Measurements from ENCODE around the gene SAP30BP.

SAP30BP gene

GRCh38 chr17:75650874-75651273 lies 16.3 kb upstream of the SAP30BP start:
- no peak for ATAC-seq

DNA sequence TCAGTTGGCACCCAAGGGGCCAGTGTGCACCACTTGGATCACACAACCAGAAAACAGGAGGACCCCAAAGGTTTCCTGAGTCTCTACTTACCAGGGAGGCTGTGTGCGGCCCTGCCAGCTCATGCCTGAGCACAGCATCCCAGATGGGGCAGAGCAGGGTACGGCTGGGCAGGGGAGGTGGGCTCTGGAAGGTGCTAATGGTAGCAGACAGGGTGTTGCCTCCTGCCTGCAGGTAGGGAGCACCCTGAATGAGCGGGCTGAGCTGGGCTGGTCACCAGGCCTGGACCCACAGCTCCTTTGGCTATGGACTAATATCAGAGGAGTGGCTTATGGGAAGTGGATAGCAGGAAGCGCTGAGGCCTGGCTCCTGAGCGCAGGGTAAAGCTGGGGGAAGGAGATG lies 14.8 kb upstream of the SAP30BP start:
- no peak for ATAC-seq

DNA sequence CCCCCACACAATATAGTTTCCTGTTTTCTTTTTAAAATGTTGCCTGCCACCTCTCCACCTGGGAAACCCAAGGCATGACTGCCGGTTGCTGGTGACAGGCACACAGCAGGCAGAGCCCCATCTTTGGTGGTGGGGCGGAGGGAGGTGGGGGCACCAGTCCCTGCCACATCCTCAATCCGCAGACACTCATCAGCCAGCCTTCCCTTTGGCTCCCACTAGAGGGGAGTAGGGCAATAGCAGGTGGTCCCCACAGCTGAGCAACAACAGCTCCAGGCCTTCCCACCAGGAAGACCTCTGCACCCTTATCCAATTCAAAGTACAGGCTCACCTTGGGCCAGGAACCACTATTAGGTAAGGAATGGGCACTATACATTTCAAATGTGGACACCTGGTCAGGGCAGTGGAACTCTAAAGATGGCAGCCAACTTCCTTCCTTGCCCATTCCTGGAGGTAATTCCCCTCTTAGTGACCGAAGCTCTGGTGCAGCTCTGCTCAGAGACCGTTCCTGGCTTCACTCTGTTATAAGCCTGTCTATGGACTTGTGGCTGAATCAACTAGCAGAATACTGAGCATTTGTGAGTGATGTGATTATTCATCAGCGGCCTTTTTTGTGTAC lies 14.1 kb upstream of the SAP30BP start:
- ATAC-seq = no peak

DNA sequence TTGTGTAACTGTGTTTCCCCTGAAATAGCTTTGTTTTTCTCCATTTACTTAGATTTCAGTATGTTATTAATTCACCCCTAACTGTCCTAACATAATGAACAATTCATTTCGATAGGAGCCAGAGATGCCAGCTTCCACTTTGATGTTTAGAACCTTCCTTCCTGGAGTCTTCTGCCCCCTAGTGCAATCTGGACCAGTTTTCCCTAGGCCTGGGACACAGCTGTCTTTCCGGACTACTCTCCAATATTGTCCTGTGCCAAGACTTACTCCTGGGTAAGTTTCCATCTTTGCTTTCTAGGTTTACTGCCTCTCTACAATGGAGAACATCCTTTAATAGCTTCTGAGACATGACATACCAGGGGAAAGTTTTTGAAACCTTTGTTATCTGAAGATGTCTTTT lies 13.0 kb upstream of the SAP30BP start:
- ATAC-seq = no peak

DNA sequence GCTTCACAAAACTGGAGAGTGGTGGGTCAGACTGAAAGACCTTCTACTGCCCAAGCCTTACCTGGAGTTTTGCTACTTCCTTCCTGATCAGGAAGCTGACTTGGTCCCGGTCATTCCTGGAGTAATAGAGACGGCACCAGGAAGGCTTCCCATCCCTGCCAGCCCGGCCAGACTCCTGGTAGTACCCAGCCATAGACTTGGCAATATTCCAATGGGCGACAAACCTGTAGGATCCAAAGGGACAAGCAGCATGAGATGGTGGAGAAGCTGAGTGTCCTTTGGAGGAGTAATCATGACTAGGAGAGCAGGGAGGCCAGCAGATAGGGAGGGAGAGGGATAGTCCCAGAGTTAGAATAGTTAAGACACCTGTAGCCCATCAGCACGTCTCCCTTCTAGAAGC lies 8.9 kb upstream of the SAP30BP start:
- no peak for ATAC-seq

- ATAC-seq = no peak
Observed at GRCh38 chr17:75661531-75661930, 5.6 kb upstream of the SAP30BP start.

DNA sequence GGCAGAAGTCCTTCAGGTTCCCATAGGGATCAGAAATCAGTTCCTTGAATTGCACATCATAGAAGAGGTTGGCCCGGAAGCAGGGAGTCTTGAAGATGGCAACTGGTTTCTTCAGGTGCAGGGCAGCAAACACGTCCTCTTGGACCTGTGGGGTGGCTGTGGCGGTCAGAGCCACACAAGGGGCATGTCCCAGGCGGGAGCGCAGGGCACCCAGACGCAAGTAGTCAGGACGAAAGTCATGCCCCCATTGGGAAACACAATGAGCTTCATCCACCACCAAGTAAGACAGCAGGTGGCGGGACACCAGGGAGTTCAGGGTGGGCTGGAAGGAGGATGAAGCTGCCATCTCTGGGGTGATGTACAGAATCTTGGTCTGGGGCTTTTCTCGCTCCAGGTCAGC lies 4.6 kb upstream of the SAP30BP start:
- no peak for ATAC-seq

DNA sequence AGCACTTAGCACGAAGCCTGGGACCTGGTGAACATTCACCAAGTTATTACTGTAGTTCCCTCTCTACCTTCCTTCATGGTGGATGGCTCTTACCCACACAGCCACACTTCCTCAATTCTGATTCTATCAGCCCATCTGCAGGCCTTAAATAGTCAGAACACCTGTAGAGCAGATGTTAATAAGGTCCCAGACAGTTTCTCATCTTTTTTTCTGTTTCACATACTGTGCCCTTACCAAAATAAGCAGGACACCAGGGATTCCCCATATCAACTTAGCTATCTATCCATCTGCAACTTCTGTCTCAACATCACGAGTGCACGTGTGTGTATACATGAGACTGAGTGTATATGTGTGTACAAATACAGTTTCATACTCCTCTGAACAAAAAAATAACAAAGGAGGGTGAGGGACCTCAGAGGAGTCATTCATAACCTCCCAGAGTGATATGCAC lies 3.0 kb upstream of the SAP30BP start:
- ATAC-seq = no peak

DNA sequence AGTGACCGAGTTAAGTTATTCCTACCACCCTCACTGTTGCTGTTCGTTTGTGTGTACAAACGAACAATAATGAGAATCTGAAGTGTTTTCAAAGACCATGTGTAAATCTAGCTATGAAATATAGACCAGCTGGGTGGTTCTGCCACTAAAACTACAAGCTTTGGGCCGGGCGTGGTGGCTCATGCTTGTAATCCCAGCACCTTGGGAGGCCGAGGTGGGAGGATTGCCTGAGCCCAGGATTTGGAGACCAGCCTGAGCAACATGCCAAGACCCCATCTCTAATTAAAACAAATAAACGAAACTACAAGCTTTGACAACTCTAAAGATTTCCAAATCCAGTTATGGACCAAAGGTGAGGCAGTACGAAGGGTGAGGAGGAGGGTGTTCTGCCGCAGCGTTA lies 1.2 kb upstream of the SAP30BP start:
- ATAC-seq = no peak

GRCh38 chr17:75667825-75668224 lies 687 bp downstream of the SAP30BP start:
- ATAC-seq = no peak

DNA sequence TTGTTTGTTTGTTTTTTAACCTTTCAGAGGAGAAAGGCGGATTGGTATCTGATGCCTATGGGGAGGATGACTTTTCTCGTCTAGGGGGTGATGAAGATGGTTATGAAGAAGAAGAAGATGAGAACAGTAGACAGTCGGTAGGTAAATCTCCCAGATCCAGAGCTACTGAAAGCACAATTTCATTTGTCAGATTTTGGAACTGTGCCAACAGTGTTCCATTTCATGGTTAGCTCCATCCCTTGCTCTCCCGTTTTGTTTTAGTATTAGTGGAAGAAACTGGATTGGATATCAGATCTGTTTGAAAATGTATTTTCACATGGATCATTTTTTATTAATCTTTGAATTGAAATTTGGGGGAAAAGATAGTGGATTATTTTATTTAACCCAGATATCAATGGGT lies 1.4 kb downstream of the SAP30BP start:
- no peak for ATAC-seq

GRCh38 chr17:75670868-75671267 lies 3.7 kb downstream of the SAP30BP start:
- no peak for ATAC-seq

GRCh38 chr17:75672011-75672410 lies 4.9 kb downstream of the SAP30BP start:
- no peak for ATAC-seq

DNA sequence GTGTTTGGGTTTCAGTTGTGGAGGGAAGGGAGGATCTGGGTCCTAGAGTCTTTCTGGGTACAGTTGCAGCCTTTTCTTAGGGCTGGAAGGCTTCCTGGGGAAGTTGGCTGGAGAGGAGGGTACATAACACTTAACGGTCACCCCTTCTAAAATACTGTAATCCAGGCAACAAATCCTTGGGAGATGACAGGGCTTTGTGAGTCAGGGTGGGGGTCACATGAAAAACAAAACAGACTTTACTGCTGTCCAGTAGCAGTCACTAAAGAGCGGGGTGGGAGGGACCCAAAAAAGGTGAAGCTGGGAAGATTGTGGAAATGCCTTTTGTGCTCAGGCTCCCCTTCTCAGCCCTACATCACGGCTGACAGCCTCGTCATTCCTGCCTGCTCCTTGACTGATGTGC lies 6.3 kb downstream of the SAP30BP start:
- no peak for ATAC-seq

GRCh38 chr17:75676461-75676860 lies 9.3 kb downstream of the SAP30BP start:
- no peak for ATAC-seq

- ATAC-seq = no peak
Observed at GRCh38 chr17:75679706-75680211, 12.6 kb downstream of the SAP30BP start.

DNA sequence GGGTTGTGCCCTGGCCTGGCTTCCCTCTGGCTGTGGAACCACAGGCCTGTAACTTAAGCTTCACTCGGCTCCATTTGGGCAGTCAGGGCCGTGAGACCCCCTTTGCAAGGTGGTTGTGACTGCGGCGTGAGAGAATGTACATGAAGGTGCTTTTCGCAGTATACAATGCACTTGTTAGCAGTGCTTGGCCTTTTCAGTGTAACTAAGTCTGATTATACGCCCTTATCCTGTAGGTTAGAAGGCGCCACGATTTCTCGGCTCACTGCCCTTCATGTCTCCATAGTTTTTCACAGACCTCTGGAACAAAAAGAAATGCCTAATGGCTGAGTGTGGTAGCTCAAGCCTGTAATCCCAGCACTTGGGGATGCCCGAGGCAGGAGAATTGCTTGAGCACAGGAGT lies 13.3 kb downstream of the SAP30BP start:
- no peak for ATAC-seq

DNA sequence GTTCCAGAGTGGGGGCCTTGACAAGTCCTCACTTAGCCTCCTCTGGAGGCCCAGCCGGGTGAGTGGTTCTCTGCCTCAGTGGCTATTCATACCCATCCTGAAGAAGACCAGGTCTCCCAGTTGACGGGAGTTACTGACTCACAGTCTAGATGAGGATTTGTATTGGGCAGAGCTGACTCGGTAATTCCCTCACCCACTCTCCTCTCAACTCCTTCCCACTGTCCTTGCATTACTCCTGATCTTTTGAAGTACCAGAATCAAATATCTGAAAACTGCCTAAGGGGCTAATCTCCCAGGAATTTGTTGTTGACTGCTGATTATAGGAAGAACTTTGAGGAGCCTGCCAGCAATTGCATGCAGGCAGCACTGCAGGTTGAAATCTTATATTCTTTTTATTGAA lies 14.2 kb downstream of the SAP30BP start:
- ATAC-seq = no peak

- ATAC-seq = no peak
Observed at GRCh38 chr17:75683583-75683982, 16.4 kb downstream of the SAP30BP start.

DNA sequence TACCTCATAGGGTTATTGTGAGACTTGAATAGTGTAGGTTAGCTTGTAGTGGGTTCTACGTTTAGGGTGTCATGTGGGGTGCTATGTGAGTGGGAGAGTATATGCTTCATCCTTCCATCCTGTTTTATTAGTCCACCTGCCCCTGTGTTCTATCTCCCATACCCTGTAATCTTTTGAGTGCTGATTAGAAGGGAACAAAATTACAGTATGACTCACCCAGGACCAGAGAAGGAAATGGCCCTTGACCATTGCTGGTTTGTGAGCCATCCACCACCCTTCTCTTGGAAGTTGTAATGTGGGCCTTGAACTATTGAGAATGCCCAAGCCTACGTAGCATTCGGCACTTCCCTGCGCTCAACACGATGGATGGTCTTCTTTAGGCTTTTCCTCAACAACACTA lies 17.1 kb downstream of the SAP30BP start:
- ATAC-seq = no peak

GRCh38 chr17:75684924-75685323 lies 17.8 kb downstream of the SAP30BP start:
- ATAC-seq = no peak

DNA sequence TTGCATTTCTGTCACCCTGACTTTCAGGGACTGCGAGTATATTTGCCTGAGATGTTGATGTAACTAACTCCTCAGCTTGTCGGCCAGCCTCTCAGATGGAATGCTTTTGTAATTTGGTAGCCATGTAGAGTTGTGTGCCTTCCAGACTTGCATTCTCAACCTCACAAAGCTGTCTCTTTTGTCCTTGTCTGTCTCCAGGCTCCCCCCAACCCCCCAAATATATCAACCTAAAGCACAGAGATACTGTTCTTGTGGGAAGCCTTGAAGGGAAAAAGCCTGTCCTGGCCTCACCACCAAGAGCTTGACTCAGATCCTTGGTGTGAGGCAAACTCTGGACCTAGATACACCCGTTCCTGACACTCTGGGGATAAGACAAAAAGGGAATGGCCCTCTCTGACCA lies 18.4 kb downstream of the SAP30BP start:
- no peak for ATAC-seq

DNA sequence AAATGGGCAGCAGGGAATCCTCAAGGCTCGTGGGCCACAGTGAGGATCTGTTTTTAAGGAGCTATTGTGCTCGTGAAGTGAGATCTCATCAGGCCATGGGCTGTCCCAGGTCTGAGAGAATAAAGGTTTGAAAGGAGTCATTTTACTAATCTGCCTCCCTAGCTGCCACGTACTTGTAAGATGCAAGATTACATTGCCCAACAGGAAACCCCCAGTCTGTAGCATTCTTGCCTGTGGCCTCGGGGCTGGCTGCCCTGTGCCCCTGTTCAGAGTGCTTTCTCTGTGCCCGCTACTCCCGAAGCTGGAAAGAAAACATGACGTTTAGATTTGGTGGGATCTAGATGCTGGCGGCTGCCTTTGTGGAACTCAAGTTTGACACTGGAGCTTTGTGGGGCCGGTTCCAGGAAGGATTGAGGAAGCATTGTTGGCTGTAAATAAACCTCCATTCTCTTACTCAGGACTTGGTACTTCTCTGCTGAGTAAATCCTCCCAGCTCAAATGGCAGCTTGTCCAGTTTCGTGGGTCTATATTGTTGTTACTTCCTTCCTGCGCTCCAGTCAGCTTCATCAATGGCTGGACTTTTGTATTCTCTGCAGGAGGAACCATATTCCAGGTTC lies 21.2 kb downstream of the SAP30BP start:
- ATAC-seq = peak in 1 of 2 donors; percentile 28

GRCh38 chr17:75689441-75689873 lies 22.3 kb downstream of the SAP30BP start:
- ATAC-seq = peak; percentile 82 to 87

DNA sequence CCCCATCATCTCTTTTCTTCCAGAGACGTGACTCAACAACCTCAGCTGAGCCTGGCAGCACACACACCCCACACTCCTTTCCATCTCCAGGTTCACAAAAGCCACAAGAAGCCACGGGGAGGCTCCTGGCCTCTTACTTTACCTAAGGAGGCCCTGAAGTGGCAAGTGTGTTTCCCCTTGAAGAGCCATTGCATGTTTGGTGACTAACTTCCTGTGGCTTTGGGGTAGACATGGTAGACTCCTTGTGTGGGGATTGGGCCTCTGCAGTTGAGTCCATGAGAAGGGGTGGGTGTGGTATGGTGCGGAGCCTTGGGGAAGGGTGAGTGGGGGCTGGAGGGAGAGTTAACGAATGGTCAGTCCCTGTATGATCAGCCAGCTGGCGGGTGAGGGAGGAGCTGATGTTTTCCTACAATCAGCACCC lies 24.2 kb downstream of the SAP30BP start:
- no peak for ATAC-seq
